HG02763 (cell line): Measurements from ENCODE around the gene CCDC86.

ENCODE experiments used
- ATAC-seq: cut with Tn5 transposase; IDR thresholded peaks from one replicate; pipeline ENCODE4 v1.9.1; 2021; ENCODE audit warnings: mild to moderate bottlenecking, moderate library complexity; ENCODE audit not compliant: unreplicated experiment

CCDC86 gene

GRCh38 chr11:60867871-60868681, 26.2 kb downstream of the CCDC86 start:
- ATAC-seq: no peak

- no peak for ATAC-seq
Observed at GRCh38 chr11:60868682-60869450, 27.0 kb downstream of the CCDC86 start.

GRCh38 chr11:60869451-60869825, 27.5 kb downstream of the CCDC86 start:
- ATAC-seq: no peak

- ATAC-seq: no peak
Observed at GRCh38 chr11:60870276-60870675, 28.4 kb downstream of the CCDC86 start.

- no peak for ATAC-seq
Observed at GRCh38 chr11:60870733-60871377, 28.9 kb downstream of the CCDC86 start.

- ATAC-seq: no peak
Observed at GRCh38 chr11:60871378-60872061, 29.6 kb downstream of the CCDC86 start.

GRCh38 chr11:60872124-60872960, 30.4 kb downstream of the CCDC86 start:
- ATAC-seq: no peak

GRCh38 chr11:60872961-60873524, 31.1 kb downstream of the CCDC86 start:
- ATAC-seq: no peak

- no peak for ATAC-seq
Observed at GRCh38 chr11:60873533-60873932, 31.6 kb downstream of the CCDC86 start.

GRCh38 chr11:60874421-60875365, 32.8 kb downstream of the CCDC86 start:
- no peak for ATAC-seq

- ATAC-seq: no peak
Observed at GRCh38 chr11:60875366-60876167, 33.7 kb downstream of the CCDC86 start.

GRCh38 chr11:60876168-60876485, 34.2 kb downstream of the CCDC86 start:
- ATAC-seq: no peak

GRCh38 chr11:60878245-60879101, 36.6 kb downstream of the CCDC86 start:
- ATAC-seq: no peak

- no peak for ATAC-seq
Observed at GRCh38 chr11:60879104-60879503, 37.2 kb downstream of the CCDC86 start.

- ATAC-seq: no peak
Observed at GRCh38 chr11:60879971-60880588, 38.2 kb downstream of the CCDC86 start.

GRCh38 chr11:60880643-60881282, 38.9 kb downstream of the CCDC86 start:
- no peak for ATAC-seq
